Subcutaneous abdominal adipose tissue (tissue), 5 donors: ENCODE measurements around the gene MAGEF1.
A peak's percentile ranks its signal among the peaks of the same experiment; 100 is the strongest.

ENCODE experiments used
- H3K27ac ChIP-seq: one replicate; pipeline ENCODE4 v1.7.0; 2013; ENCODE audit warnings: low read depth, mild to moderate bottlenecking, inconsistent platforms, low read length, moderate library complexity
- H3K27me3 ChIP-seq, 5 donors: one replicate each; pipeline ENCODE4 v1.7.0; 2013; ENCODE audit warnings: low read length in 5 of 5, inconsistent platforms in 1 of 5; ENCODE audit not compliant: control insufficient read depth in 5 of 5, insufficient read depth in 4 of 5
- H3K36me3 ChIP-seq, 5 donors: one replicate each; pipeline ENCODE4 v1.7.0; 2013; ENCODE audit warnings: low read length in 5 of 5; ENCODE audit not compliant: control insufficient read depth in 5 of 5, insufficient read depth in 5 of 5
- H3K4me1 ChIP-seq, 5 donors: one replicate each; pipeline ENCODE4 v1.7.0; 2013; ENCODE audit warnings: low read length in 5 of 5, mild to moderate bottlenecking in 3 of 5, moderate library complexity in 1 of 5; ENCODE audit not compliant: control insufficient read depth in 5 of 5, insufficient read depth in 5 of 5
- H3K4me3 ChIP-seq, 5 donors: one replicate each; pipeline ENCODE4 v1.7.0; 2013; ENCODE audit warnings: low read length in 5 of 5, low read depth in 1 of 5
- H3K9ac ChIP-seq, 5 donors: one replicate each; pipeline ENCODE4 v1.7.0; 2013; ENCODE audit warnings: low read length in 5 of 5, mild to moderate bottlenecking in 4 of 5, moderate library complexity in 3 of 5
- H3K9me3 ChIP-seq, 5 donors: one replicate each; pipeline ENCODE4 v1.7.0; 2013; ENCODE audit warnings: low read length in 5 of 5; ENCODE audit not compliant: control insufficient read depth in 5 of 5
- donor health status: healthy.
- donor health status: healthy.
- donor health status: healthy.
- donor health status: healthy.
- donor health status: healthy.

The MAGEF1 gene

DNA sequence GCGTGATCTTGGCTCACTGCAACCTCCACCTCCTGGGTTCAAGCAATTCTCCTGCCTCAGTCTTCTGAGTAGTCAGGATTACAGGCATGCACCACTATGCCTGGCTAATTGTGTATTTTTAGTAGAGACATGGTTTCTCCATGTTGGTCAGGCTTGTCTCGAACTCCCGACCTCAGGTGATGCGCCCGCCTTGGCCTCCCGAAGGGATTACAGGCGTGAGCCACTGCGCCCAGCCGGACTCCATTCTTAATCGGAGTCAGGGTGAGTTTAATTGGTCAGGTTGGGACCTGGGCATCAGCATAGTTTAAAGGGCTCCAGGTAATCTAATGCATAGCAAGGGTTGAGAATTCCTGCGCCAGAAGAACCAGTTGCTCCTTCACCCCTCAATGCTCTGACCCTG, 29.2 kb downstream of the MAGEF1 start:
- H3K4me1 ChIP-seq, result peaks cover 3 to 36% (median 23%) of the 10 kb centered on the region in 5 donors
- no peak overlapping the region for H3K9ac ChIP-seq
- H3K9me3 ChIP-seq, result no peaks in the 10 kb centered on the region

DNA sequence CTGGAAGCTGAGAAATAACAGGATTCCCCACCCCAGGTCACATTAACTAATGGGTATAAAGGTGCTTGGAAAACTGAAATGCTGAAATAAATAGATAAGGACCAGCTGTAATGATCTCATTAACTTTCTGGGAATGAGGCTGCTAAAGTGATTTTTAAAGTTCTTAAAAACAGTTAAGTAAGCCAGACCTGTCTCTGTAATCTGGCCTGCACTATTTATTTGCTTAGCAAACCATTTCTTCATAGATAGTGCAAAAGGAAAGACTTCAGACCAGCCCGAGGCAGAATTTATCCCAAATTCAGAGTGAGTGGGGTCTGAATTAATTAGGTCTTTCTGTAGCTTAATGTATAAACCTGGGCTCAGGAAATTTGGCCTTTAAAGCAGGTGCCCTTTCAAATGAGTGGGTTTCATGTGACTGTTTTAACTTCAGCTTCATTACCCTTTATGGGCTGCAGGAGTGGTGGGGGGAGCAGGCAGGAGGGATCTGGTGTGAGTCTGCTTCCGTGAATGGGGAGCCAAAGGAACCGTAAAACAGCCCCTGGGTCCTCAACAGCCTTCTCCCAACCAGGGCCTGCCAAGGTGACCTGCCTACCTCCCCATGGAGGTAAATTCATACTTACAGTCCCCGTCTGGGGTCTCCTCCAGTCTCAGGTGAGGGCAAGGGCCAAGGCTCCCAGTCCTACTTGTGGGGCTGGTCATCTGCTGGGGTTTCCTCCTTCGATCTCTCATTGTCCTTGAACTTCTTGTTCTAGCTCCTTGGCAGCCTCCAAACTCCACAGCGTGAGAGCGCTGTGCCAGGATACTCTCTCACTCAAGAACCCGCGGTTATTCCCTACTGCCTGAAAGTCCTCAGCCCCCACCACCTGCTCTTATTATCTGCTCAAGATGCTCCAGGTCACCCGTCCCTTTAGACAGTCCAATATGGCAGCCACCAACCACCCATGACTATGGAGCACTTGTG, 31.2 kb downstream of the MAGEF1 start:
- Histone ChIP-seq H3K27ac (no peak overlapping the region), H3K27me3 (peaks cover 0 to 3% (median 0%) of the 10 kb centered on the region in 5 donors), H3K36me3 (no peaks in the 10 kb centered on the region), H3K9me3 (no peaks in the 10 kb centered on the region), H3K4me3 (no peak overlapping the region), H3K9ac (no peak overlapping the region), H3K4me1 (peaks cover 2 to 29% (median 13%) of the 10 kb centered on the region in 5 donors)

More for the DNA sequence above, 29.2 kb downstream of the MAGEF1 start:
- Histone ChIP-seq H3K4me3 (no peak overlapping the region), H3K36me3 (no peaks in the 10 kb centered on the region), H3K27me3 (peaks cover 0 to 3% (median 0%) of the 10 kb centered on the region in 5 donors), H3K27ac (no peak overlapping the region)

DNA sequence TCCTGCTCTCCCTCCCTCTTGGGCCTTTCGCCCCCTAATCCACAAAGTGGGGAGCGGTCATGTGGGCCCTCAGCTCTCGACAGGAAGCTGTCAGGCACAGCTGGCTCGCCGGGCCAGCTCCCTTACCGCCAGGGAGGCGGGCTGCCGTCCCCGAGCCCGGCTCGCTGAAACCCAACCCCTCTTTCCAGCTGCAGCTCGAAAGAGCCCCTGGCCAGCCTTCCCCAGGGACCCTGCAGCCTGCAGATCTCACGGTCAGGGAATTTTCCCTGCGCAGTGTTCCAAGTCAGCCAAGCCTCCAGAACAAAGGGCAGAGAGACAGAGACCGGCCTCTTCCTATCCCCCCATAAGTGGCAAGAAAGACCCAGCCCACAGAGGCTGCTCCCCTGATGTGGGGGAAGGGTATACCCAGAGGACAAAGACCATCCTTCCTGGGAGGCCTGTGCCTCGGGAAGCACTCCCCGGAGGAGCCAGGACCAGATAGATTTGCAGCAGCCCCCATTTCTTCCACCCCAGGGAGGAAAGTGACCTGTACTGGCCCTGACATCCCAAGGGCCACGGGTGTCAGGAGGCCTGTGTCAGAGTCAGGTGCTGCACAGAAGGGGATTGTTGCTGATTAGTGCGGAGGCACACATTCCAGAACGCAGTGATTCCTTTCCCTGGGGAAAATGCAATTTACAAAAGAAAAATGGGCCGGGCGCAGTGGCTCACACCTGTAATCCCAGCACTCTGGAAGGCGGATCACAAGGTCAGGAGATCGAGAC, 32.6 kb downstream of the MAGEF1 start:
- no peaks in the 10 kb centered on the region for H3K36me3 ChIP-seq
- H3K4me1 ChIP-seq, result peaks cover 0 to 21% (median 13%) of the 10 kb centered on the region in 5 donors
- H3K27ac ChIP-seq, result no peak overlapping the region
- H3K9me3 ChIP-seq, result no peaks in the 10 kb centered on the region
- H3K27me3 ChIP-seq, result no peaks in the 10 kb centered on the region
- H3K4me3 ChIP-seq, result peak overlapping the region in 3 of 5 donors; percentile 31 to 55 (median 45)
- H3K9ac ChIP-seq, result peak overlapping the region in 2 of 5 donors; percentile 6 to 37

DNA sequence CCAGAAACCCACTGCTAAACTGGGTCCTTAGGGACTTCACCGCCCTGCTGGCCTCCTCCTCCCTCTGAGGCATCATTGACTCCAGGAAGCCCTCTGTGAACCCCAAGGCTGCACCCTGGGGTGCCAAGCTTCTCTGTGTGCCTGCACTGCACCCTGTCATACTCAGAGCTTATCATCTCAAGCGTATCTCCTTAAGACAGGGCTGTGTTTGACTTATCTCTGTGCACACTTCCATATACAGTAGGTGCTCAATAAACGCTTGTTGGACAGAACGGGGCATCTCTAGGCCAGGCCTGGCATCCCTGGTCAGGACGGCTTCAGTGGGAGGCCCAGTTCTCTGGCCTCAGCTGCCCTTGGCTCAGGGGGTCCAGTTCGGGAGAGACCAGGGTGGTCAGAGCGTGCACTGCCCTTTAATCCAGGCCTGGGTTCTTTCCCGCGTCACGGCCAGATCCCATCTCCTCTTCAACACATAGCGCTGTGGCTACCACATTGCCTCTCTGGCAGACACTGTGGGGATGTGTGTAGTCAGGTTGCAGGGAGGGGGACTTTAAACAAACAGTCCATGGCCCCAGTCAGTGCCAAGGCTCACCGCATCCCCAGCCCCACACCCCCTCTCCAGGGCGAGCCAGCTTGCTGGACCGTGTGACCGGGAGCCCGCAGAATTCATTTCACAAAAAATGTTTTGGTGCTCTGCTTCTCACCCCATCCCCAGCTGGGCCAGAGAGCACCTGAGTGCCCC, 33.4 kb downstream of the MAGEF1 start:
- Histone ChIP-seq H3K4me3 (peak overlapping the region in 2 of 5 donors; percentile 45 to 55), H3K27me3 (no peaks in the 10 kb centered on the region), H3K27ac (no peak overlapping the region), H3K4me1 (peaks cover 0 to 21% (median 13%) of the 10 kb centered on the region in 5 donors), H3K9me3 (no peaks in the 10 kb centered on the region), H3K9ac (peak overlapping the region in 1 of 5 donors; percentile 37), H3K36me3 (no peaks in the 10 kb centered on the region)

DNA sequence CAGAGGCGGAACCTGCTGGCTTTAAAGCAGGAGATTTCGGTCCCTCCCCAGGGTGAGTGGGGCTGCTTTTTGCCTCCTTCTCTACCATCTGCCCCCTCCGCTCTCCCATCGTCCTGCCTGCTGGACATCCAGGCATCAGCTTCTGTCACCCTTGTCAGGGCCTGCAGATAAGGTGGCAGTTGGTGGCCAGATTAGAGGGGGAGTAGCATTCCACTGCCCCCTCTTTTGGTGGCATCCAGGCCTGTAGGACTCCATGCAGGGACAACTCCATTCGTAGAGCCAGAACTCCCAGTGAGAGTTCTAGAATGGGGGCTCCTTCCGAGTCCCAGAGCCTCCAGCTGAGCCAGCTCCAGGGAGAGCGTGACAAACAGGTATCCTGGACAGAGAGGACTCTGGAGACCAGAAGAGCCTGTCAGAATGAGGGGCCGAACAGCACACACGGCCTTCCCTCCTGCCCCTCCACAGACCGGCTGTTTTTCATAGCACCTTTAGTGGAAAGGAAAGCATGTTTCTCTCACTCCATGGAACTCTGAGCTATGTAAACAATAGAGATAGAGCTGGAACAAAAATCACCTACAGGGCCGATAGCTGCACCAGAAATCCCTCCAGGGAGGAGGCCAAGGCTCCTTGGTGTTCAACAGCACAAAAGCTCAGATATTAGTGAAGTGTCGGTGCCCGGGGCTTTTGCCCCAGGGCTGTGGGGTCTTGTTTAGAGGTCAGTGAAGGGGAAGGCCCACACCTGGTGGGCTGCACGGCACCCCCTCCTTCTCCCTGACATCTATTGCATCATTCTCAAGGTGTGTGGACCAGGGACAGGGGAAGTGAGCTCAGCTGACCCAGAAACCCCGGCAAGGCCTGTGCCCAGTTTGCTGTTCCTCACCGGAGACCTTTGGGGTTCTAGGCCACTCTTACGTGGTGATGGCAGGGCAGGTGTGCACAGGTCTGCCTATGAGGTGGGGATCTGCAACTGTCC, 34.2 kb downstream of the MAGEF1 start:
- Histone ChIP-seq H3K4me3 (no peak overlapping the region), H3K9me3 (no peaks in the 10 kb centered on the region), H3K27me3 (no peaks in the 10 kb centered on the region), H3K36me3 (no peaks in the 10 kb centered on the region), H3K27ac (no peak overlapping the region), H3K4me1 (peaks cover 0 to 21% (median 13%) of the 10 kb centered on the region in 5 donors), H3K9ac (no peak overlapping the region)

DNA sequence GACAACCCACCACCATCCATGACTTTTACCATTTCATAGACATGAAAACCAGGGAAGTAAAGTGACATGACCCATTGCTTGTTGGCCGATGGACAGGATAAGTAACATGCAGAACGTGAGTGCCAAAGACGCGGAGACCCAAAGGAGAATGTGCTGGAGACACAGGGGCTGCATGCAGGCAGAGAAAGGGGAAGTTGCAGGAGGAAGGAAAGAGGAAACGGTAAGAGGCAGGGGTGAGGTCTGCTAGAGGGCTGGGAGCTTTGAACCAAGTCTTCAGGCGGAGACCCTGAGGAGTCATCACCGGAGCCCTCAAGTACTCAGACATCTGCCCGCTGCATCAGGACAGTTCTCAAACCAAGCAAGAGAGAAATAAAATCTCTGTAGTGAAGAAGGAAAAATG, 34.9 kb downstream of the MAGEF1 start:
- no peak overlapping the region for H3K27ac ChIP-seq
- H3K4me1 ChIP-seq, result peaks cover 0 to 21% (median 13%) of the 10 kb centered on the region in 5 donors
- H3K9ac ChIP-seq, result no peak overlapping the region
- no peak overlapping the region for H3K4me3 ChIP-seq
- peaks cover 0 to 4% (median 0%) of the 10 kb centered on the region in 5 donors for H3K27me3 ChIP-seq
- H3K36me3 ChIP-seq, result no peaks in the 10 kb centered on the region
- H3K9me3 ChIP-seq, result no peaks in the 10 kb centered on the region

DNA sequence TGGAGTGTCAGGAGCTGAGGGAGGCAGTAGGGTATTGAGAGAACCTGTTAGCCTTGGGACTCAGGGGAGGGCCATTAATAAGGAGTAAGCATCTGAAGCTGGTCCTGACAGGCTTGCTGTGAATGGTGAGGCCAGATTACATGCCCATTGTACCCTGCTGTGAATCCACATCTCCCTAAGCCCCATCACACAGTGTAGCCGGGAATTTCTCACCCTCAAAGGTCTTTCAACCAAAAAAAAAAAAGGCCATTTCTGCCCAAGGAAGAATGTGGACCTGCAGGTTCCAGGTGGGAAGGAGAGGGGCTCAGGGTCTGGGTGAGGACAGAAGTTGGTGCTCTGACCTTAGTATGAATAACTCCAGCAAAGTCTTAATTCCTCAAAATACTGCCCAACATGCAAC, 37.2 kb downstream of the MAGEF1 start:
- no peak overlapping the region for H3K9ac ChIP-seq
- no peak overlapping the region for H3K27ac ChIP-seq
- H3K9me3 ChIP-seq, result no peaks in the 10 kb centered on the region
- no peaks in the 10 kb centered on the region for H3K36me3 ChIP-seq
- H3K27me3 ChIP-seq, result peaks cover 0 to 4% (median 0%) of the 10 kb centered on the region in 5 donors
- H3K4me1 ChIP-seq, result peaks cover 0 to 21% (median 13%) of the 10 kb centered on the region in 5 donors
- H3K4me3 ChIP-seq, result no peak overlapping the region

DNA sequence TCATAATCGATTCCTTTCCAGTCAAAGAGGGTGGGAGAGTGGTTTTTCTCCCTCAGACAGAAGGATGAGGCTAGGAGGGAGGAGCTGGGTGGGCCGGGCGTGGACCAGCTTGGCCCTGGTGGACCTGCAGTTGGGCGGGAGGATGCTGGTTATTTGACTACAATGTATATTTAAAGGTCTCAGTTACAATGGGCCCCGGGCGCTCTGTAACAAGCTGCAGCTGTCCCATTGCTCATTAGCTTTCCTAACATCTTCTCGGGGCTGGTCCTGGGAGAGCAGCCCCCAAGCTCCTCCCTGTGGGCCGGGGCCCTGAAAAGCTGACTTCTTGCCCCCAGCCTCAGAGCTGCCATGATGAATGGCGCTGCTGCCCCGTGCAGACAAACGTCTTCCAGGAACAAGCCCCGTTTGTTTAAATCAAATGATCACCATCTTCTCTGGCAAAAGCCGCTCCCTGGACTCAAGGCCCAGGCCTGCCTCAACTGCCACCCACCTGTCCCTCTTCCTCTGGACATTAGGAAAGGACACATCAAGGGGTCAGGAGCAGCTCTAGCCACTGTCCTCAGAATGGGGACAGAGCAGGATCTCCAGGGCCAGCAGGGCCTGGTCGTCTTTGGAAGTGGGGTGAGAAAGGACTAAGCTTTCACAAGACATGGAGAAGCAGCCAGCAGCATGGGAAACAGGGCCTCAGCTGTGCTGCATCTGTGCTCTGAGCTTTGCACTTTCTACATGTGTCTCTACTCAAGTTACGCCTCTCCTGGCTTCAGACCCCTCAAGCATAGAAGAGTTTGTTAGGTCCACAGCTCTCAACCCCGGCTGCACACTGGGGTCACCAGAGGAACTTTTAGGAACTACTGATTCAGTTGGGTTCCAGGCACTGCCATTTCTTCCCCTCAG, 38.6 kb downstream of the MAGEF1 start:
- no peak overlapping the region for H3K9ac ChIP-seq
- no peaks in the 10 kb centered on the region for H3K9me3 ChIP-seq
- no peak overlapping the region for H3K27ac ChIP-seq
- H3K36me3 ChIP-seq, result no peaks in the 10 kb centered on the region
- H3K27me3 ChIP-seq, result peaks cover 0 to 4% (median 0%) of the 10 kb centered on the region in 5 donors
- no peak overlapping the region for H3K4me3 ChIP-seq
- H3K4me1 ChIP-seq, result peaks cover 0 to 9% (median 3%) of the 10 kb centered on the region in 5 donors
